Caco-2 (cell line): ENCODE results near the gene RSPH9. TPM values are rescaled to one million over a fixed set of nuclear protein-coding genes. Genes with fewer than 3 reads are reported as not detected.

ENCODE experiments used
- BruUV-seq: library from RNA; stranded (reverse); fragments of 400-500 nt; replicated peaks from 2 replicates; lab custom pipeline; 2021; lab: Mats Ljungman, UMichigan
- CTCF ChIA-PET: fragments of 300-600 bp; sonication (Branson Sonifier 250); formaldehyde crosslinking; loops from one replicate; lab custom pipeline; 2022; ENCODE audit warnings: antibody characterized with exemption; lab: Charles Lee
- POLR2A ChIA-PET: fragments of 300-600 bp; sonication (Branson Sonifier 250); formaldehyde crosslinking; loops from one replicate; lab custom pipeline; 2022; ENCODE audit warnings: antibody characterized with exemption; lab: Charles Lee
- DNase-seq, 2 experiments: peaks; one replicate each; pipeline versions ENCODE4 v3.0.0 to v3.0.0-alpha.2; 2020 to 2022
- H3K27me3 ChIP-seq: replicated peaks from 2 replicates; pipeline ENCODE4 v1.6.0; 2011; ENCODE audit warnings: low read length; ENCODE audit not compliant: control insufficient read depth, insufficient read depth
- H3K36me3 ChIP-seq: 2 replicates; pipeline ENCODE4 v1.5.1; 2011; ENCODE audit warnings: low read length; ENCODE audit not compliant: control insufficient read depth, insufficient read depth
- H3K4me1 ChIP-seq: fragments of 250-450 bp; sonication (Bioruptor Pico); 2 replicates; pipeline ENCODE4 v1.5.1; 2020; ENCODE audit warnings: mild to moderate bottlenecking
- H3K4me3 ChIP-seq: 2 replicates; pipeline ENCODE4 v1.5.1; 2011; ENCODE audit warnings: low read depth, mild to moderate bottlenecking, control low read depth, low read length
- H3K9me3 ChIP-seq: fragments of 250-450 bp; sonication (Bioruptor Pico); 2 replicates; pipeline ENCODE4 v1.5.1; 2020; ENCODE audit warnings: mild to moderate bottlenecking, moderate library complexity
- H3K27ac Mint-ChIP-seq: one replicate; pipeline ENCODE4 v1.8.0; 2022; ENCODE audit warnings: mixed read lengths; ENCODE audit not compliant: unreplicated experiment
- H3K27me3 Mint-ChIP-seq: one replicate; pipeline ENCODE4 v1.8.0; 2022; ENCODE audit warnings: mixed read lengths; ENCODE audit not compliant: insufficient read depth, unreplicated experiment
- H3K36me3 Mint-ChIP-seq: one replicate; pipeline ENCODE4 v1.8.0; 2022; ENCODE audit warnings: mild to moderate bottlenecking, mixed read lengths; ENCODE audit not compliant: insufficient read depth, unreplicated experiment
- H3K4me1 Mint-ChIP-seq: one replicate; pipeline ENCODE4 v1.8.0; 2022; ENCODE audit warnings: low read depth, mixed read lengths; ENCODE audit not compliant: unreplicated experiment
- H3K4me3 Mint-ChIP-seq: one replicate; pipeline ENCODE4 v1.8.0; 2022; ENCODE audit warnings: mild to moderate bottlenecking, moderate library complexity, mixed read lengths; ENCODE audit not compliant: unreplicated experiment
- H3K9me3 Mint-ChIP-seq: one replicate; pipeline ENCODE4 v1.8.0; 2022; ENCODE audit warnings: mixed read lengths; ENCODE audit not compliant: unreplicated experiment
- intact Hi-C: fragments of 100-400 bp; cut with micrococcal nuclease; formaldehyde crosslinking; loops from one replicate; pipeline ENCODE4 v1.10.0; 2022; ENCODE audit not compliant: unreplicated experiment
- total RNA-seq: library from RNA; stranded (reverse); gene quantifications from 2 replicates; pipeline ENCODE4 v1.2.3, GENCODE V29; 2022
- TF ChIP-seq, protein P1 (sequence below), 2 experiments: fragments of 200-600 bp in 1 of 2; IDR thresholded peaks; 1 replicate in 1 of 2; 2 replicates in 1 of 2; pipeline versions ENCODE4 v1.5.1 to v1.8.0; 2011 to 2022; ENCODE audit warnings: antibody characterized with exemption in 1 of 2, control low read depth in 1 of 2, inconsistent platforms in 1 of 2, low read depth in 1 of 2, low read length in 1 of 2, mild to moderate bottlenecking in 1 of 2, moderate library complexity in 1 of 2; ENCODE audit not compliant: insufficient read depth in 1 of 2, severe bottlenecking in 1 of 2, unreplicated experiment in 1 of 2

Gene RSPH9
- total RNA-seq, 1 experiment from 2014 or later = not detected

DNA sequence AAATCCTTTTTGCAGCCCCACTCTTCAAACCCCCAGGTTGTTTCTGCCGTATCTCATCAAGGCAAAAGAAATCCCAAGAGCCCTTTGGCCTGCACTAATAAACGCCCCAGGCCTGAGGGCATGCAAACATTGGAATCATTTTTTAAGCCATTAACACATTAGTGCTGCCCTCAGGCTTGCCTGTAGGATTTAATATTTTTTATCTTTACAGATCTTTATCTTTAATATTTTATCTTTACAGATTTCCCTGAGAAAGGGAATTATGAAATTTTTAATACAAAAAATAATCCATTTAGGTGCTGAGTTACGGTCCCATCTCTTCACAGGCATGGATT lies 30.5 kb upstream of the RSPH9 start:
- no peak for DNase-seq
- TF ChIP-seq, protein P1, sequence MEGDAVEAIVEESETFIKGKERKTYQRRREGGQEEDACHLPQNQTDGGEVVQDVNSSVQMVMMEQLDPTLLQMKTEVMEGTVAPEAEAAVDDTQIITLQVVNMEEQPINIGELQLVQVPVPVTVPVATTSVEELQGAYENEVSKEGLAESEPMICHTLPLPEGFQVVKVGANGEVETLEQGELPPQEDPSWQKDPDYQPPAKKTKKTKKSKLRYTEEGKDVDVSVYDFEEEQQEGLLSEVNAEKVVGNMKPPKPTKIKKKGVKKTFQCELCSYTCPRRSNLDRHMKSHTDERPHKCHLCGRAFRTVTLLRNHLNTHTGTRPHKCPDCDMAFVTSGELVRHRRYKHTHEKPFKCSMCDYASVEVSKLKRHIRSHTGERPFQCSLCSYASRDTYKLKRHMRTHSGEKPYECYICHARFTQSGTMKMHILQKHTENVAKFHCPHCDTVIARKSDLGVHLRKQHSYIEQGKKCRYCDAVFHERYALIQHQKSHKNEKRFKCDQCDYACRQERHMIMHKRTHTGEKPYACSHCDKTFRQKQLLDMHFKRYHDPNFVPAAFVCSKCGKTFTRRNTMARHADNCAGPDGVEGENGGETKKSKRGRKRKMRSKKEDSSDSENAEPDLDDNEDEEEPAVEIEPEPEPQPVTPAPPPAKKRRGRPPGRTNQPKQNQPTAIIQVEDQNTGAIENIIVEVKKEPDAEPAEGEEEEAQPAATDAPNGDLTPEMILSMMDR (IDR thresholded peaks at IDR 0.05; ENCODE audit: insufficient read depth in 1 of 2, low read depth in 1 of 2, low read length in 1 of 2, severe bottlenecking in 1 of 2, unreplicated experiment in 1 of 2) = no peak
- Mint-ChIP-seq H3K27me3 (no peaks in the 10 kb centered on the region), H3K4me3 (no peak overlapping the region), H3K27ac (no peak overlapping the region), H3K36me3 (peaks cover 22% of the 10 kb centered on the region), H3K4me1 (peaks cover under 1% of the 10 kb centered on the region), H3K9me3 (no peaks in the 10 kb centered on the region)
- H3K27me3 ChIP-seq = no peaks in the 10 kb centered on the region
- ChIA-PET CTCF (no interaction called here), POLR2A (no interaction called here)
- H3K9me3 ChIP-seq = no peaks in the 10 kb centered on the region
- H3K4me1 ChIP-seq = peaks cover 1% of the 10 kb centered on the region
- intact Hi-C loops = no loop called here
- no peaks in the 10 kb centered on the region for H3K36me3 ChIP-seq
- BruUV-seq = no TSS peak
- no peak overlapping the region for H3K4me3 ChIP-seq

DNA sequence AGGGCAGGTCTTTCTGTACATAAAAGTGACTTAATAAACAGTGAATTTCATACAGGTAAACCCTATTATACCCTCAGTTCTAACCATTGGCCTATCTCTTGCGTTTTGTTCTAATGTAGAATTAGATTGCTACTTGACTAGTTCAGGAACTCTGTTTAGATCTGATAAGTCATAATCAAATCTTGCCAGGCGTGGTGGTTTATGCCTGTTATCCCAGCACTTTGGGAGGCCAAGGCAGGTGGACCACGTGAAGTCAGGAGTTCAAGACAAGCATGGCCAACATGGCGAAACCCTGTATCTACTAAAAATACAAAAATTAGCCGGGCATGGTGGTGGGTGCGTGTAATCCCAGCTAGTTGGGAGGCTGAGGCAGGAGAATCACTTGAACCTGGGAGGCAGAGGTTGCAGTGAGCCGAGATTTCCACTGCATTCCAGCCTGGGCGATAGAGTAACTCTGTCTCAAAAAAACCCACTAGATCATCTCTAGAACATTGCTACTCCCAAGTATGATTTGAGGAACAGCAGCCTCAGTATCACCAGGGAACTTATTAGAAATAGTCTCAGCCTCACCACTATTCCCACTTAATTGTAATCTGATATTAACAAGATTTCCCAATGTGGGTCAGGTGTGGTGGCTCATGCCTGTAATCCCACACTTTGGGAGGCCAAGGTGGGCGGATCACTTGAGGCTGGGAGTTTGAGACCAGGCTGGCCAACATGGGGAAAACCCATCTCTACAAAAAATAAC lies 27.9 kb upstream of the RSPH9 start:
- Histone ChIP-seq H3K9me3 (no peaks in the 10 kb centered on the region), H3K4me1 (no peaks in the 10 kb centered on the region), H3K36me3 (peaks cover 1% of the 10 kb centered on the region; the same call in 1 of the 2 replicates), H3K27me3 (no peaks in the 10 kb centered on the region), H3K4me3 (no peak overlapping the region)
- H3K27ac Mint-ChIP-seq = no peak overlapping the region
- no TSS peak for BruUV-seq
- ChIA-PET CTCF (no interaction called here), POLR2A (interaction anchor here (0.6 kb wide), 1 partner anchor 27 kb away, joined by 3 read pairs; no protein-coding TSS in a partner anchor)
- H3K36me3 Mint-ChIP-seq = peaks cover 29% of the 10 kb centered on the region
- no peaks in the 10 kb centered on the region for H3K4me1 Mint-ChIP-seq
- TF ChIP-seq, protein P1 (IDR thresholded peaks at IDR 0.05; ENCODE audit: insufficient read depth in 1 of 2, low read depth in 1 of 2, low read length in 1 of 2, severe bottlenecking in 1 of 2, unreplicated experiment in 1 of 2) = no peak
- no peaks in the 10 kb centered on the region for H3K27me3 Mint-ChIP-seq
- no peak for DNase-seq
- intact Hi-C loops = no loop called here
- H3K9me3 Mint-ChIP-seq = no peaks in the 10 kb centered on the region
- no peak overlapping the region for H3K4me3 Mint-ChIP-seq

DNA sequence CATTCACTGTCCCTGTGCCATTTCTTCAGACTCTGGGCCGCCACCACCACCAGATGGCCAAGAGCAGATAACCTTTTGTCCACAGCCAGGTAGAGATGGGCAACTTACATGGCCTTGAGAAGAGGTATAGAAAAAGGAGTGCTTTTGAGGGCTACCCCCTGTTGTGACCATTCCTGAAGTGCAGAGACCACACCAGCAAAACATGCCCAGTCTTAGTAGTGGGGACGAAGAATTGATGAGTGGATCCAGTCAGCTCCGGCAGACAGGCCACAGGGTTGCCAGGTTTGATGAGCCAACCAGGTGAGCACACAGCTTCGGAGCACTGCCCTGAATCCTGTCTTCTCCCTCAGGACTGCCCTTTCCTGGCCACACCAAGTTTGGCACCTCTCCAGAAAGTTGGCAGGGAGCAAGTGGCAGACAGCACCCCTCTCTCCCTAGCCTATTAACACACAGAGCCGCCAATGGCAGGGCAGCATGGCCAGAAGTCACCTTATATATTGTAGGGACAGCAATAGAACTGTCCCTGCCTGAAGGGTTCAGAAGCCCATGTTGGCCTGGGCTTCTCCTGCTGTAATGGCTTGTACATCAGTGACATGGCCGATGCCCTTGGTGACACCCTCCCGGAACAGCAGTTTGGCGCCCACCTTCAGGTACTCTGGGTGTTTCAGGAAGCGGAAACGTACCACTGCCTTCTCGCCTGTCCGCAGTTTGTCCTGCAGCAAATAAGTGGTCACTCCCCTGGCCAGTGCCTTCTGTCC lies 23.6 kb upstream of the RSPH9 start:
- TSS peak; percentile 3 for BruUV-seq
- Histone ChIP-seq H3K4me1 (no peaks in the 10 kb centered on the region), H3K27me3 (no peaks in the 10 kb centered on the region), H3K4me3 (no peak overlapping the region), H3K36me3 (peaks cover 2% of the 10 kb centered on the region), H3K9me3 (no peaks in the 10 kb centered on the region)
- POLR2A ChIA-PET = no interaction called here
- Mint-ChIP-seq H3K27me3 (no peaks in the 10 kb centered on the region), H3K4me1 (no peaks in the 10 kb centered on the region), H3K4me3 (no peak overlapping the region), H3K27ac (no peak overlapping the region), H3K9me3 (no peaks in the 10 kb centered on the region), H3K36me3 (peaks cover 28% of the 10 kb centered on the region)
- TF ChIP-seq, protein P1 (IDR thresholded peaks at IDR 0.05; ENCODE audit: insufficient read depth in 1 of 2, low read depth in 1 of 2, low read length in 1 of 2, severe bottlenecking in 1 of 2, unreplicated experiment in 1 of 2) = no peak
- intact Hi-C loops = no loop called here
- CTCF ChIA-PET = no interaction called here
- DNase-seq = no peak
